Activated naive CD8-positive, alpha-beta T cell (primary cell): ENCODE measurements around the gene GSTK1.

Experiments used
- H3K27ac Mint-ChIP-seq: one replicate; pipeline ENCODE4 v1.8.0; 2021; ENCODE audit warnings: mixed read lengths
- H3K27me3 Mint-ChIP-seq: one replicate; pipeline ENCODE4 v1.8.0; 2021; ENCODE audit warnings: mixed read lengths
- H3K36me3 Mint-ChIP-seq: one replicate; pipeline ENCODE4 v1.8.0; 2021; ENCODE audit warnings: mixed read lengths
- H3K4me1 Mint-ChIP-seq: one replicate; pipeline ENCODE4 v1.8.0; 2021; ENCODE audit warnings: low read depth, mixed read lengths
- H3K4me3 Mint-ChIP-seq: one replicate; pipeline ENCODE4 v1.8.0; 2021; ENCODE audit warnings: mild to moderate bottlenecking, mixed read lengths
- H3K9me3 Mint-ChIP-seq: one replicate; pipeline ENCODE4 v1.8.0; 2021; ENCODE audit warnings: low read depth, mixed read lengths

Gene GSTK1

GRCh38 chr7:143233816-143234532 lies 29.3 kb upstream of the GSTK1 start:
- Mint-ChIP-seq H3K4me1 (no peaks in the 10 kb centered on the region), H3K36me3 (peaks cover 15% of the 10 kb centered on the region), H3K4me3 (no peak overlapping the region), H3K27ac (no peak overlapping the region), H3K9me3 (peaks cover 16% of the 10 kb centered on the region), H3K27me3 (peaks cover 3% of the 10 kb centered on the region)

- Mint-ChIP-seq H3K4me1 (no peaks in the 10 kb centered on the region), H3K36me3 (peaks cover 15% of the 10 kb centered on the region), H3K4me3 (no peak overlapping the region), H3K27me3 (peaks cover 3% of the 10 kb centered on the region), H3K27ac (no peak overlapping the region), H3K9me3 (peaks cover 16% of the 10 kb centered on the region)
These were observed 28.7 kb upstream of the GSTK1 start for GRCh38 chr7:143234533-143234875.

GRCh38 chr7:143235561-143235960 lies 27.7 kb upstream of the GSTK1 start:
- peaks cover 3% of the 10 kb centered on the region for H3K27me3 Mint-ChIP-seq
- H3K9me3 Mint-ChIP-seq = peaks cover 16% of the 10 kb centered on the region
- no peak overlapping the region for H3K27ac Mint-ChIP-seq
- H3K36me3 Mint-ChIP-seq = peaks cover 15% of the 10 kb centered on the region
- no peak overlapping the region for H3K4me3 Mint-ChIP-seq
- no peaks in the 10 kb centered on the region for H3K4me1 Mint-ChIP-seq

- Mint-ChIP-seq H3K36me3 (peaks cover 15% of the 10 kb centered on the region), H3K27me3 (peaks cover 3% of the 10 kb centered on the region), H3K27ac (no peak overlapping the region), H3K9me3 (peaks cover 16% of the 10 kb centered on the region), H3K4me3 (no peak overlapping the region), H3K4me1 (peaks cover 5% of the 10 kb centered on the region)
These were observed 26.7 kb upstream of the GSTK1 start for GRCh38 chr7:143236408-143236990.

GRCh38 chr7:143237366-143237765 lies 25.9 kb upstream of the GSTK1 start:
- peaks cover 15% of the 10 kb centered on the region for H3K36me3 Mint-ChIP-seq
- H3K4me1 Mint-ChIP-seq = peaks cover 5% of the 10 kb centered on the region
- H3K4me3 Mint-ChIP-seq = no peak overlapping the region
- no peak overlapping the region for H3K27ac Mint-ChIP-seq
- peaks cover 3% of the 10 kb centered on the region for H3K27me3 Mint-ChIP-seq
- peaks cover 16% of the 10 kb centered on the region for H3K9me3 Mint-ChIP-seq

GRCh38 chr7:143238289-143238980 lies 24.8 kb upstream of the GSTK1 start:
- H3K36me3 Mint-ChIP-seq = peaks cover 15% of the 10 kb centered on the region
- H3K27me3 Mint-ChIP-seq = peaks cover 3% of the 10 kb centered on the region
- H3K9me3 Mint-ChIP-seq = peaks cover 16% of the 10 kb centered on the region
- H3K4me3 Mint-ChIP-seq = no peak overlapping the region
- peaks cover 5% of the 10 kb centered on the region for H3K4me1 Mint-ChIP-seq
- H3K27ac Mint-ChIP-seq = no peak overlapping the region

- Mint-ChIP-seq H3K27ac (no peak overlapping the region), H3K9me3 (peaks cover 16% of the 10 kb centered on the region), H3K4me3 (no peak overlapping the region), H3K36me3 (peaks cover 15% of the 10 kb centered on the region), H3K27me3 (peaks cover 3% of the 10 kb centered on the region), H3K4me1 (peaks cover 17% of the 10 kb centered on the region)
These were observed 23.4 kb upstream of the GSTK1 start for GRCh38 chr7:143239813-143240212.

GRCh38 chr7:143240291-143241168 lies 22.7 kb upstream of the GSTK1 start:
- Mint-ChIP-seq H3K9me3 (peaks cover 16% of the 10 kb centered on the region), H3K36me3 (peaks cover 12% of the 10 kb centered on the region), H3K27ac (no peak overlapping the region), H3K27me3 (peaks cover 3% of the 10 kb centered on the region), H3K4me3 (no peak overlapping the region), H3K4me1 (peaks cover 23% of the 10 kb centered on the region)

- Mint-ChIP-seq H3K9me3 (peaks cover 2% of the 10 kb centered on the region), H3K4me1 (peaks cover 41% of the 10 kb centered on the region), H3K27me3 (no peaks in the 10 kb centered on the region), H3K4me3 (no peak overlapping the region), H3K36me3 (no peaks in the 10 kb centered on the region), H3K27ac (no peak overlapping the region)
These were observed 20.9 kb upstream of the GSTK1 start for GRCh38 chr7:143242306-143242705.

GRCh38 chr7:143243111-143243510 lies 20.1 kb upstream of the GSTK1 start:
- Mint-ChIP-seq H3K4me1 (peaks cover 47% of the 10 kb centered on the region), H3K4me3 (no peak overlapping the region)

GRCh38 chr7:143243614-143244013 lies 19.6 kb upstream of the GSTK1 start:
- H3K27ac Mint-ChIP-seq = peak overlapping the region; percentile 25
- H3K36me3 Mint-ChIP-seq = peaks cover 2% of the 10 kb centered on the region
- no peaks in the 10 kb centered on the region for H3K27me3 Mint-ChIP-seq
- H3K4me3 Mint-ChIP-seq = no peak overlapping the region
- no peaks in the 10 kb centered on the region for H3K9me3 Mint-ChIP-seq
- H3K4me1 Mint-ChIP-seq = peaks cover 51% of the 10 kb centered on the region

More at GRCh38 chr7:143243111-143243510, 20.1 kb upstream of the GSTK1 start:
- H3K27me3 Mint-ChIP-seq = no peaks in the 10 kb centered on the region
- no peaks in the 10 kb centered on the region for H3K9me3 Mint-ChIP-seq
- no peak overlapping the region for H3K27ac Mint-ChIP-seq
- H3K36me3 Mint-ChIP-seq = no peaks in the 10 kb centered on the region

GRCh38 chr7:143244321-143244720 lies 18.9 kb upstream of the GSTK1 start:
- Mint-ChIP-seq H3K27me3 (no peaks in the 10 kb centered on the region), H3K9me3 (no peaks in the 10 kb centered on the region), H3K27ac (peak overlapping the region; percentile 30), H3K4me3 (peak overlapping the region; percentile 30), H3K4me1 (peaks cover 58% of the 10 kb centered on the region), H3K36me3 (peaks cover 4% of the 10 kb centered on the region)

- peak overlapping the region; percentile 48 for H3K4me3 Mint-ChIP-seq
- peaks cover 65% of the 10 kb centered on the region for H3K4me1 Mint-ChIP-seq
- peaks cover 5% of the 10 kb centered on the region for H3K9me3 Mint-ChIP-seq
- H3K27me3 Mint-ChIP-seq = no peaks in the 10 kb centered on the region
- peak overlapping the region; percentile 81 for H3K27ac Mint-ChIP-seq
- peaks cover 4% of the 10 kb centered on the region for H3K36me3 Mint-ChIP-seq
These were observed 18.1 kb upstream of the GSTK1 start for GRCh38 chr7:143245123-143245522.

GRCh38 chr7:143247372-143247771 lies 15.9 kb upstream of the GSTK1 start:
- Mint-ChIP-seq H3K36me3 (peaks cover 8% of the 10 kb centered on the region), H3K4me1 (peaks cover 82% of the 10 kb centered on the region)

More at GRCh38 chr7:143247372-143247771, 15.9 kb upstream of the GSTK1 start:
- Mint-ChIP-seq H3K4me3 (no peak overlapping the region), H3K9me3 (peaks cover 5% of the 10 kb centered on the region), H3K27me3 (no peaks in the 10 kb centered on the region), H3K27ac (peak overlapping the region; percentile 80)
